ENCODE results near the gene LHFPL5.
A peak's percentile ranks its signal among the peaks of the same experiment; 100 is the strongest.

The LHFPL5 gene

DNA sequence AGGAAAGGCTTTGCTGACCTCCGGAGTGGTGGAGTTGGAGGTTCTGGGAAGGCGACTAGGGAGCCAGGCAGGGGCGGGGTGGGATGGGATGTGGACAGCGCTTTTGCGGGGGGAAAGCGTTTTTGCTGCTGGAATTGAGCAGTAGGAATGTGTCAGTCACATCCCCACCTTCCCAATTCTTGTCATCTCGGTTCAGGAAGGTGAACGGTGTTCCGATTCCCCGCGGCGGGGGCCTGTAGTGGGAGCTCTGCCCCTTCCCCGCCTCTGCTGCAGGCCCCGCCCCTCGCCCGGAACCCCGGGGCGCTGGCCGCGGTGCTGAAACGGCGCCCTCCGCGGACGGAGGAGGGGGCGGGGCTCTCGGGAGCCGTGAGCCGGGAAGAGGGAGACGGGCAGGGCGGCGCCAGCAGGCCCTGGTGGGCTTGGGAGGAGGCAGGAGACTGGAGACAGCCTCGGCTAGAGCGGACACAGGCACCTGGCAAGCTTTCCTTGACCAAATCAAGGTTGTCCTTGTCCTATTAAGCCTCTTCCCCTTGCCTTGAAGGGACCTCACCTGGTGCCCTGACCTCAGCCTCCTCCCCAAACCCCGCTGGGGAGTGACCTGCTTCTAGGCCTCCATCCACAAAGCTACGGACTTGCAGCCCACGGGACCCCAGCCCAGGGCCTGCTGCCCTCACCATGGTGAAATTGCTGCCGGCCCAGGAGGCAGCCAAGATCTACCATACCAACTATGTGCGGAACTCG is at the start of gene LHFPL5:
Gene LHFPL5 (plus strand): TSS at position 357 of the 741 bp plus-strand sequence. CDS start 319 bp downstream, at position 676.
- DNase-seq (ENCODE audit: low read depth) = peak; percentile 24

GRCh38 chr6:35757456-35758123 is 47.6 kb upstream of the LHFPL5 start:
- no peak for DNase-seq (ENCODE audit: low read depth)

GRCh38 chr6:35759426-35759825 is 45.7 kb upstream of the LHFPL5 start:
- no peak for DNase-seq (ENCODE audit: low read depth)

DNA sequence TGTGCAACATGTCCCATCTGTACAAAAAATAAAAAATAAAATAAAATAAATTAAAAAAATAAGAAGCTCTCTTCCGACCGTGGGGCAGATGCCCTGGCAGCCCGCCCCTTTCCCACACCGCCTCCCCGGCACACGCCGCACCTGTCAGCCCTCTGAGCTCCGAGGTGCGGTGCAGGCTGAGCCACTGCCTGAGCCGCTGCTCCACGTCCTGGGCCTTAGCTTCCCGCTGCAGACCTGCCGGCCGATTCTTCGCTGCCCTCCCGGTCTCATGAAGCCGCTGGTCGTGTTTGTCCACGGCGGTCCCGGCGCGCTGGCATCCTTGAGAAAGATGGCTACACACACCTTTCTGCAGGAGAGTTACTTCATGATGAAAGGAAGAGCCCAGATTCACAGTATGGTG is 39.4 kb upstream of the LHFPL5 start:
- DNase-seq (ENCODE audit: low read depth) = no peak

- no peak for DNase-seq (ENCODE audit: low read depth)
Measured at GRCh38 chr6:35769211-35769610, 35.9 kb upstream of the LHFPL5 start.

DNA sequence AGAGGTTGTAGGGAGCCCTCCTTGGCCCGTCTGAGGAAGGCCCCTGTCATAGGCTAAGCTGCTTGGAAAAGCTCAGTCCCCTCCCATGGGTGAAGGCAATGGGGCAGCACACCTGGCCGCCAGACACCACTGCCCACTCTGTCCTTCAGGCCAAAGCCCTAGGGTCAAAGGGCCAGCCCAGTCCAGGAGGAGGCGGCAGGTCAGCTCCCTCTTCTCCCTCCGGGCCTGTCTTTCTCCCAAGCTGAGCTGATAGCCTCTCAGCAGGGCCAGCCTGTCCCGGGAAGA is 33.9 kb upstream of the LHFPL5 start:
- no peak for DNase-seq (ENCODE audit: low read depth)

DNA sequence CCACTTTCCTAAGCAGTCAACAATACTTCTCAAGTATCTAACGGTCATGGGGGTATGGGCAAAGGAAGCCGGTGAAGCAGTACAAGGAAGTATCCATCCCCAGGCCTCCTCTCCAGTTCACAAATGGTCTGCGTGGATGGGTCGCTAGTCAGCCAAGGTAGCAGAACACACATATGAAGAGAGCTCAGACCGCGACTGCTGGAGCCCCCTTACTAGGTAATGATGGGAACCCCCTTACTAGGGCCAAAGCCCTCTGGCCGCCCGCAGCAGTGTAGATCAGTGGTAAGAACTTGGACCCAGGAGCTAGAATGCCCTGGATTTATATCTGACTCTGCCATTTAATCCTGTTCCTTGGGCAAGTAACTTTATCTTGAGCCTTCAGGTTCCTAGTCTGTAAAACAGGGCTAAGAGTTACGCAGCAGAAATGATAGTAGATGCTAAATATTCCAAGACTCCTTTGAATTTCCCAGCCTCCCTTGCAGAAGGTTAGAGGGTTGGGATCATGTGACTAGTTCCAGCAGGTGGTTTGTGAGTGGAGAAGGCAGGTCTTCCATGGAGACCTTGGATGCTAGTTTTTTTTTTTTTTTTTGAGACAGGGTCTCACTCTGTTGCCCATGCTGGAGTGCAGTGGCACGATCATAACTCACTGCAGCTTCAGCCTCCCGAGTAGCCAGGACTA is 30.9 kb upstream of the LHFPL5 start:
- DNase-seq (ENCODE audit: low read depth) = no peak

DNA sequence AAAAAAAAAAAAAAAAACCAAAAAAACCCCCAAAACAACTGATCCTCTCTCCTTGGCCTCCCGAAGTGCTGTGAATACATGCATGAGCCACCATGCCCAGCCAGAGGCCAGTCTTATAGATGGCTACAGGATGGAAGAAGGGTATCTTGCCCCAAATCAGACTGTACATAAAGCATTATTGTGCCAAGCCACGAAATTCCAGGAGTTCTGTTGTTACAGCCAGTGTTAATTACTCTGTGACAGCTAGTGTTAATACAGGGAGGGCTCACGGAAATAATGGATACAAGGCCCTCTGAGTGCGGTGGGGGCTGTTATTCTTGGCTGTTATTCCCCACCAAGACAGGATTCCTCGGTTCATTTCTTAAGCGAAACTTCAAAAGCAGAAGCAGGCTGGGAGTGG is 30.1 kb upstream of the LHFPL5 start:
- DNase-seq (ENCODE audit: low read depth) = no peak

GRCh38 chr6:35776364-35777215 is 28.6 kb upstream of the LHFPL5 start, which contains the start of gene CLPSL2:
CLPSL2 (plus strand) TSS chr6:35776598; CDS start chr6:35776619, 21 bp downstream.
- no peak for DNase-seq (ENCODE audit: low read depth)

DNA sequence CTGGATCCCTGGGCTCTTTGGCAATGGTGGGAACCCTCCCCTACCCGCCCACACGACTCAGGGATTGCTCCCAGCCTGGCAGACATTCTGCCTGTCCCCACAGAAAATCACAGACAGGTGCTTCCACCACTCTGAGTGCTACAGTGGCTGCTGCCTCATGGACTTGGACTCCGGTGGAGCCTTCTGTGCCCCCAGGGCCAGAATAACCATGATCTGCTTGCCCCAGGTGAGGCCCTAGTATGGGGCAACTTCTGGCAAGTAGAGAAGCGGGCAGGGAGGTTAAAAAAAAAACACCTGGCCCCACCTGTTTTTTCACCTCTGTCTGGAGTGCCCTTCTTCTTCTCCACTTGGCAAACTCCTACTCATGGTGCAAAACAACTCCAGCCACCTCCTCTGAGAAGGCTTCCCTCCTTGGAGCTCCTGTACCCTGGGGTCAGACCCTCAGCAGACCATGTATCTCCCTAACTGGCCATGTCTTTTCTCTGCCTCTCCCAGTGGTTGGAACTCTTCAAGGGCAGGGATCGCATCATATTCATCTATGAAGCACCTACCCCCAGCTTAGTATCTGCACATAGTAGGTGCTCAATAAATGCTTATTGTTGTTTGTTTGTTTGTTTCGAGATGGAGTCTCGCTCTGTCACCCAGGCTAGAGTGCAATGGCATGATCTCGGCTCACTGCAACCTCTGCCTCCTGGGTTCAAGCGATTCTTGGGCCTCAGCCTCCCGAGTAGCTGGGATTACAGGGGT is 27.6 kb upstream of the LHFPL5 start:
- no peak for DNase-seq (ENCODE audit: low read depth)

DNA sequence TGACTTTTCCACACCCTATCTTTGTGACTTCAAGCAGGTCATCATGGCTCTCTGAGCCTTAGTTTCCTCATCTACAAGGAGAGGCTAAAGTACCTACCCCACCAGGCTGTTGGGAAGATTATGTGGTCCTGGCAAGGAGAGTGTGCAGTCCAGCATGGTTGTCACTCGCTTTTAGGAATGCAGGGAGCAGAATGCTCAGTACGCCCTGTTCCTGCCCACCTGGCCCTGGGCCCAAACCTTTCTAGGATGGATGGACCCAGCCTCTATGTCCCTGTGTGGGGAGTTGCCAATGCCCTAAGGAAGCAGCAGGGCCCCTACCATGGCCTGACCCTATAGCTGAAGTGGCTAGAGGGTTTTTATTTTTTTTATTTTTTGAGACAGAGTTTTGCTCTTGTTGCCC is 26.7 kb upstream of the LHFPL5 start:
- DNase-seq (ENCODE audit: low read depth) = no peak

DNA sequence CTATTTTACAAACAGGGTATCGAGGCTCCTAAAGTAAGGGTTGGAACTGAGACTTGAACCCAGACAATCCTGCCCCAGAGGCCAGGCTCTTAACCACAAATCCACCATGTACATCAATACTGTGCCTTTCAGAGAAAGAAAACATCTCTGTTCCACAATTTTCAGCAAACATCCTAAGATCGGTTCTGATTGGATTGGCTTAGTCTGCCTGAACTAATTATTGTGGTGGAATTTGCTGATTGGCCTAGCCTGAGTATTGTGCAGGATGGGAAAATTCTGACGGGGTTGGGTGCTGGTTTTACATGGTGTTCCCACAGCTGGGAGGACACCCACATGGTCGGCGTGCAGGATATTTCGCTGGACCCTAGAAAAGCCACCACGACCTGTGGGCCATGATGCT is 24.4 kb upstream of the LHFPL5 start, which contains the start of gene CLPSL1:
Gene CLPSL1 (plus strand): TSS at position 301 of the 400 bp plus-strand sequence. CDS start 92 bp downstream, at position 393.
- no peak for DNase-seq (ENCODE audit: low read depth)

DNA sequence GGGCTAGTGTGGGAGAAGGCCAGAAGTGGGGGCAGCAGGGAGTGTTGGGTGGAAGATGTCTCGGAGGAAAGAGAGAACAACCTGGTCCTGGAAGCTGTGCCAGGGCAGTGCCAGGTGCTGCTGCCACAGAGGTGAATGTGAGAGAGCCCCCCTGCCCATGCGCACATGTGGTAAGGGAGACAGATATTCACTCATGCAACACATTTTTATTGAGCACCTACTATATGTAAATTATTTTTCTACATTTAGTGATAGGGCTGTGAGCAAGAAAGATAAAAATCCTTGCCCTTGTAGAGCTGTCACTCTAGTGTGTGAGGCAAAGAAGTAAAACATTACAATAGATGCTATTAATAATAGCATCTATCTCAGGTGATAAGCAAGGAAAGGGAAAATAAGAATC is 23.9 kb upstream of the LHFPL5 start:
- DNase-seq (ENCODE audit: low read depth) = no peak

DNA sequence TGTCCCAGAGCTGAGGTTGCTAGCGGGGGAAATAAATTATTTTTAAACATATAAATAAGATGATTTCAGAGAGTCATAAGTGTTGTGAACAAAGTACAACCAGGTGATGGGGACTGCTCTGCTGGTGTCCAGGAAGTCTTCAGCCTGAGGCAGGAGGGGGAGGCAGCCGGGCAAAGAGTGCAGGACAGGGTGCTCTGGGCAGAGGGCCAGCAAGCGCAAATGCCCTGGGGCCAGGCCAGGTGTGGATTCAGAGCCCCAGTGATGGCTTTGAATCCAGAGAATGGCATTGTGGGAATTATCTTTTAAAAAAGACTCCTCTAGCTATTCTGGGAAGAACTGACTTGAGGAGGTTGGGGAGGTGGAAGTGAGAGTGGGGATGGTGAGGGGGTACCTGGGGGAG is 22.7 kb upstream of the LHFPL5 start:
- no peak for DNase-seq (ENCODE audit: low read depth)

- no peak for DNase-seq (ENCODE audit: low read depth)
Measured at GRCh38 chr6:35784200-35784599, 21.0 kb upstream of the LHFPL5 start.

GRCh38 chr6:35786272-35786671 is 18.9 kb upstream of the LHFPL5 start:
- no peak for DNase-seq (ENCODE audit: low read depth)

GRCh38 chr6:35786810-35787209 is 18.3 kb upstream of the LHFPL5 start:
- DNase-seq (ENCODE audit: low read depth) = no peak

DNA sequence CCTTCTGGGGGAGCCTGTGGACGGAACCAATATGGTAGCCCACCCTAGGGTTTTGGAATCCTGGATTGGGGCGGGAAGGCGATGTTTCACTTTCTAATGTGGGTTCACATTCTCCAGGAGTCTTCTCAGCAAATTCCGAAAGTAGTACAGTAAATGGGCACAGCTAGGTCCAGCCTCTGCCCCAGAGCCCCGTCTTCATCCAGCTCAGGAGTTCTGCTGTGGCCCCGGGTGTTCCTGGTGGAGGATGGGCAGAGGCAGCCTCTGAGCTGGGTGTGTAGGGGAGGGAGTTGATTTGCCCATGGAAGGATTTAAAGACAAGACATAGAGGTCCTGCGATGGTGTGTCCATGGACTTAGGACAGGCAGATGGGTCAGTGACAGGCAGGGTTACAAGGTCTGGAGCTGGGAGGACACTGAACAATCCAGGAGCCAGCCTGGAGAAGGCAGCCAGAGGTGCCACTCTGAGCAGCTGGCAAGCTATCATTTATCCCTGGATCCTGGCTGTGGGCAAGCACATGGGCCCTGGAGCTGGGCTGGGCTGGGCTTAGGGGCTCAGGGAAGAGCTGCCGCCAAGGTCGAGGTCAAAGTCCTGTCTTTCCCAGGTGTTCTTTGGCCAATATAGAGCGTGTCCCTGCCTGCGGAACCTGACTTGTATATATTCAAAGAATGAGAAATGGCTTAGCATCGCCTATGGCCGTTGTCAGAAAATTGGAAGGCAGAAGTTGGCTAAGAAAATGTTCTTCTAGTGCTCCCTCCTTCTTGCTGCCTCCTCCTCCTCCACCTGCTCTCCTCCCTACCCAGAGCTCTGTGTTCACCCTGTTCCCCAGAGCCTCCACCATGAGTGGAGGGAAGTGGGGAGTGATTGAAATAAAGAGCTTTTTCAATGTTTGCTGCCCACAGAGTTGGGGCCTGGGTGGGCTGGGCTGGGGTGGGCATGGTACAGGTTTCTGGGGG is 17.6 kb upstream of the LHFPL5 start:
- no peak for DNase-seq (ENCODE audit: low read depth)

- DNase-seq (ENCODE audit: low read depth) = no peak
Measured at GRCh38 chr6:35788423-35788982, 16.6 kb upstream of the LHFPL5 start.

DNA sequence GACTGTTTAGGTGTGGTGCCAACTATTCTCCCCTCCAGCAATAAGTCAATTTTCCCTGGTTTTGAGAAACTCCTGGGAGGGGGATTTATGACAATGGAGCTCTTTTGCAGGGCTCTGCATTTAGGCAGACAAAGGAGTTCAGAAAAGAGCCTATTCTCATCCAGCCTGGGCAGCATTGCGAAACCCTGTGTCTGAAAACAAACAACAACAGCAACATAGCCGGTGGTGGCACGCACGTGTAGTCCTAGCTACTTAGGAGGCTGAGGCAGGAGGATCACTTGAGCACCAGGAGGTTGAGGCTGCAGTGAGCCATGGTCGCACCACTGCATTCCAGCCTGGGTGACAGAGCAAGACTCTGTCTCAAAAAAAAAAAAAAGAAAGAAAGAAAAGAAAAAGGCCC is 14.5 kb upstream of the LHFPL5 start:
- DNase-seq (ENCODE audit: low read depth) = no peak

Data from activated T-cell treated with anti-CD3 and anti-CD28 coated beads for 1 hour (primary cell).